Astrocyte of the cerebellum (primary cell): ENCODE measurements around the gene CRMP1.

Experiments used
- DNase-seq: peaks from one replicate; pipeline ENCODE4 v3.0.0-alpha.2; 2011; ENCODE audit warnings: low read depth
- H3K4me3 ChIP-seq: 2 replicates; pipeline ENCODE4 v1.5.1; 2011; ENCODE audit warnings: mild to moderate bottlenecking, low read depth, low read length, moderate library complexity
- in situ Hi-C: cut with HindIII; loops from 2 replicates; pipeline ENCODE4 v1.10.0; 2017; ENCODE audit warnings: low sequenced_read_pairs
- TF ChIP-seq, protein P1 (sequence below): IDR thresholded peaks from 2 replicates; pipeline ENCODE4 v1.5.1; 2012; ENCODE audit warnings: low read length, low read depth, moderate library complexity, mild to moderate bottlenecking; ENCODE audit errors: missing control alignments

CRMP1 gene

GRCh38 chr4:5892323-5893003 is 423 bp downstream of the CRMP1 start:
- in situ Hi-C loops: no loop called here
- no peak for DNase-seq
- no peak overlapping the region for H3K4me3 ChIP-seq
- TF ChIP-seq, protein P1, sequence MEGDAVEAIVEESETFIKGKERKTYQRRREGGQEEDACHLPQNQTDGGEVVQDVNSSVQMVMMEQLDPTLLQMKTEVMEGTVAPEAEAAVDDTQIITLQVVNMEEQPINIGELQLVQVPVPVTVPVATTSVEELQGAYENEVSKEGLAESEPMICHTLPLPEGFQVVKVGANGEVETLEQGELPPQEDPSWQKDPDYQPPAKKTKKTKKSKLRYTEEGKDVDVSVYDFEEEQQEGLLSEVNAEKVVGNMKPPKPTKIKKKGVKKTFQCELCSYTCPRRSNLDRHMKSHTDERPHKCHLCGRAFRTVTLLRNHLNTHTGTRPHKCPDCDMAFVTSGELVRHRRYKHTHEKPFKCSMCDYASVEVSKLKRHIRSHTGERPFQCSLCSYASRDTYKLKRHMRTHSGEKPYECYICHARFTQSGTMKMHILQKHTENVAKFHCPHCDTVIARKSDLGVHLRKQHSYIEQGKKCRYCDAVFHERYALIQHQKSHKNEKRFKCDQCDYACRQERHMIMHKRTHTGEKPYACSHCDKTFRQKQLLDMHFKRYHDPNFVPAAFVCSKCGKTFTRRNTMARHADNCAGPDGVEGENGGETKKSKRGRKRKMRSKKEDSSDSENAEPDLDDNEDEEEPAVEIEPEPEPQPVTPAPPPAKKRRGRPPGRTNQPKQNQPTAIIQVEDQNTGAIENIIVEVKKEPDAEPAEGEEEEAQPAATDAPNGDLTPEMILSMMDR: no peak

- no peak overlapping the region for H3K4me3 ChIP-seq
- TF ChIP-seq, protein P1: no peak
- DNase-seq: no peak
- in situ Hi-C loops: no loop called here
These were observed 1.1 kb downstream of the CRMP1 start for GRCh38 chr4:5891563-5892322.

GRCh38 chr4:5890063-5890727 is 2.7 kb downstream of the CRMP1 start:
- DNase-seq: no peak
- in situ Hi-C loops: no loop called here
- H3K4me3 ChIP-seq: no peak overlapping the region
- TF ChIP-seq, protein P1: no peak

- TF ChIP-seq, protein P1: no peak
- in situ Hi-C loops: no loop called here
- DNase-seq: no peak
- no peak overlapping the region for H3K4me3 ChIP-seq
These were observed 3.7 kb downstream of the CRMP1 start for GRCh38 chr4:5889002-5889696.

- DNase-seq: no peak
- TF ChIP-seq, protein P1: no peak
- H3K4me3 ChIP-seq: peak overlapping the region; percentile 37
- in situ Hi-C loops: no loop called here
These were observed 4.5 kb downstream of the CRMP1 start for GRCh38 chr4:5888222-5889001.
